ENCODE data around the gene CIDEC. TPM values are rescaled to one million over a fixed set of nuclear protein-coding genes. Genes with fewer than 3 reads are reported as not detected.
A peak's percentile ranks its signal among the peaks of the same experiment; 100 is the strongest.
"Not testable (repeated sequence)": the region's sequence is repeated elsewhere in the genome, so short reads cannot be mapped to it uniquely, and the experiment has no call there.

The CIDEC gene
- total RNA-seq, 2 donors from 2014 or later: 0.65 TPM; not detected in 1

DNA sequence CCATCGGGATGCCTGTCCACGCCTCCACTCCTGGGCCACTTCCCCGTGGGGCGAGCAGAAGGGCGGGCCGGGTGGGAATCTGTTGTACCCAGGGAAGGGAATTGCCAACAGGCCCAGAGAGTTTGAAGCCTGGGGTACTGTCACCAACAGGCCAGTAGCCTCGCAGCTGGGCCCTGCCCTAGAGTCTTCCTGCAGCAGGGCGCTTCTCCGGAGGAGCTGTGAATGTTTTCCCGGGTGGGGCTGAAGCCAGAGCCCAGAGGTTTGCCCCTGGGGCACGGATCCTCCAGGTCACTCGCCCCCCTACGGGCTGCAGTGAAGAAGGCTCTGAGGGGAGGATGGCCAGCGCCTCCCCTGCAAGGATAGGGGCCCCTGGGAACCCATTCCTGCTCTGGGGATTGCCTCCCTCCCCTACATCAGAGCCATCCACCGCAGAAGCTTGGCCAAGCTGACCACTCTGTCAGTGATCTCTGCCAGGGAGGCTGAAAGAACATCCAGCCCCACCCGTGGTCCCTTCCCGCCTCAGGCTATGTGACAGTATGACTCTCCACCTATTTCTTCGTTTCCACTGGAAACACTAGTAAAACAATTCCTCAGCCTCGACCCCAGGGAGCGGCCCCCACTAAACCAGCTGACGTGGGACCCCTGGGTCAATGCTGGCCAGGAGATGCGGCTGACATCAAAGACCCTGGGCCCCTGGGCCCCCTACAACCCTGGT, 16.8 kb downstream of the CIDEC start:
- H3K4me3 Mint-ChIP-seq: peak overlapping the region in 1 of 2 donors; percentile 32
- H3K36me3 Mint-ChIP-seq (ENCODE audit: insufficient read depth in 2 of 2): no peaks in the 10 kb centered on the region
- H3K9me3 Mint-ChIP-seq: no peaks in the 10 kb centered on the region
- no peak for ATAC-seq (replicated peaks in 1 of 2)
- H3K27ac Mint-ChIP-seq: no peak overlapping the region
- H3K27me3 Mint-ChIP-seq (ENCODE audit: low read depth): no peaks in the 10 kb centered on the region
- no peaks in the 10 kb centered on the region for H3K4me1 Mint-ChIP-seq (ENCODE audit: low read depth)
- DNase-seq: no peak

GRCh38 chr3:9862391-9863057, 17.5 kb downstream of the CIDEC start:
- Mint-ChIP-seq H3K27ac (no peak overlapping the region), H3K4me3 (peak overlapping the region; percentile 25 to 56), H3K36me3 (ENCODE audit: insufficient read depth in 2 of 2) (no peaks in the 10 kb centered on the region), H3K4me1 (ENCODE audit: low read depth) (no peaks in the 10 kb centered on the region), H3K27me3 (ENCODE audit: low read depth) (no peaks in the 10 kb centered on the region), H3K9me3 (no peaks in the 10 kb centered on the region)
- DNase-seq: peak; percentile 40 to 51
- ATAC-seq (replicated peaks in 1 of 2): peak; percentile 88 to 89

DNA sequence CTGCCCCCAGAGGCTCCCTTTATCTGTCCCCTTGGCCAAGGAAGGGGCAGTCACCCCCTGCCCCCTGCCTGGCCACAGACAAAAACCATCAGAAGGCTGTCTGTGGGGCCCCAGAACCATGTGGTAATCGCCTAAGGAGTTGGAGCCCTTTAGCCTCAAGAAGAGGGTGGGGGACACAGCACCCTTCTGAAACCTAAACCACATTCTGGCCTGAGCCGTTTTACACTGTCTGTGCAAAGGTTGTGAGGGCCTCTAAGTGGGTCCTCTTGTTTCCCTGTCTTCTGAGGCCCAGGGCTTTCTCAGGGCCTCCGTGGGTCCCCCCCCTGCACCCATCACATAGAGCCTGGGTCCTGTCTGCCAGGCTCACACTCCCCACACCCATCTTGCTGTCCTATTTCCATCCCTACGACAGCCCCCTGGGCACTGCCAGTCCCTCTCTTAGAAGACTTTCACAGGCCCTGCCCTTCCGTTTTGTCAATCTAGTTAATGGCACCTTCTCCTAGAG, 18.4 kb downstream of the CIDEC start:
- ATAC-seq (replicated peaks in 1 of 2) (no peak), DNase-seq (no peak)
- Mint-ChIP-seq H3K9me3 (no peaks in the 10 kb centered on the region), H3K27ac (no peak overlapping the region), H3K36me3 (ENCODE audit: insufficient read depth in 2 of 2) (no peaks in the 10 kb centered on the region), H3K4me1 (ENCODE audit: low read depth) (no peaks in the 10 kb centered on the region), H3K4me3 (no peak overlapping the region), H3K27me3 (ENCODE audit: low read depth) (no peaks in the 10 kb centered on the region)

DNA sequence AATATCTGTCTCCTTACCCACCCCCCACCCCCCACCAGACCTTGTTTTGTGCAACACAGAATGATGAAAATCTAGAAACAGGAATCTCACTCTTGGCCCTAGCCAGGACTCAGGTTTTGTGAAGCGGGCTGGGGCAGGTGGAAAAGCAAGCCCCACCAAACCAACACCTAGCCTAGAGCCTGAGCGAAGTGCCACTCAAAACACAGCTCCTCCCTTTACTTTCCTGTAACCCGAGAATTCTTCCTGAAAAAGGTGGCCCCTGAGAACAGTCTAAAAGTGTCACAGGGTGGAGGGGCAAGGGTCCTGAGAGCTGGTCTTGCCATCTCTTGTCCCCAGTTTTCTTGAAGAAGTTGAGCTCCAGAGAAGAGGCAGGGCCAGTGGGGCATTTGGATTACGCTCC, 18.9 kb downstream of the CIDEC start:
- no peaks in the 10 kb centered on the region for H3K27me3 Mint-ChIP-seq (ENCODE audit: low read depth)
- H3K4me3 Mint-ChIP-seq: no peak overlapping the region
- DNase-seq (no peak), ATAC-seq (replicated peaks in 1 of 2) (no peak)
- H3K27ac Mint-ChIP-seq: no peak overlapping the region
- H3K36me3 Mint-ChIP-seq (ENCODE audit: insufficient read depth in 2 of 2): no peaks in the 10 kb centered on the region
- H3K9me3 Mint-ChIP-seq: no peaks in the 10 kb centered on the region
- no peaks in the 10 kb centered on the region for H3K4me1 Mint-ChIP-seq (ENCODE audit: low read depth)

- Mint-ChIP-seq H3K4me1 (ENCODE audit: low read depth) (no peaks in the 10 kb centered on the region), H3K4me3 (no peak overlapping the region), H3K9me3 (no peaks in the 10 kb centered on the region), H3K27ac (no peak overlapping the region), H3K36me3 (ENCODE audit: insufficient read depth in 2 of 2) (no peaks in the 10 kb centered on the region), H3K27me3 (ENCODE audit: low read depth) (no peaks in the 10 kb centered on the region)
- DNase-seq (no peak), ATAC-seq (replicated peaks in 1 of 2) (no peak)
Measured at GRCh38 chr3:9859530-9860025, 20.5 kb downstream of the CIDEC start.

GRCh38 chr3:9855594-9855993, 24.5 kb downstream of the CIDEC start:
- H3K9me3 Mint-ChIP-seq: no peaks in the 10 kb centered on the region
- no peak for ATAC-seq (replicated peaks in 1 of 2)
- DNase-seq: no peak
- H3K27ac Mint-ChIP-seq: no peak overlapping the region
- H3K27me3 Mint-ChIP-seq (ENCODE audit: low read depth): no peaks in the 10 kb centered on the region
- no peaks in the 10 kb centered on the region for H3K36me3 Mint-ChIP-seq (ENCODE audit: insufficient read depth in 2 of 2)
- H3K4me3 Mint-ChIP-seq: no peak overlapping the region
- peaks cover 5% of the 10 kb centered on the region for H3K4me1 Mint-ChIP-seq (ENCODE audit: low read depth)

DNA sequence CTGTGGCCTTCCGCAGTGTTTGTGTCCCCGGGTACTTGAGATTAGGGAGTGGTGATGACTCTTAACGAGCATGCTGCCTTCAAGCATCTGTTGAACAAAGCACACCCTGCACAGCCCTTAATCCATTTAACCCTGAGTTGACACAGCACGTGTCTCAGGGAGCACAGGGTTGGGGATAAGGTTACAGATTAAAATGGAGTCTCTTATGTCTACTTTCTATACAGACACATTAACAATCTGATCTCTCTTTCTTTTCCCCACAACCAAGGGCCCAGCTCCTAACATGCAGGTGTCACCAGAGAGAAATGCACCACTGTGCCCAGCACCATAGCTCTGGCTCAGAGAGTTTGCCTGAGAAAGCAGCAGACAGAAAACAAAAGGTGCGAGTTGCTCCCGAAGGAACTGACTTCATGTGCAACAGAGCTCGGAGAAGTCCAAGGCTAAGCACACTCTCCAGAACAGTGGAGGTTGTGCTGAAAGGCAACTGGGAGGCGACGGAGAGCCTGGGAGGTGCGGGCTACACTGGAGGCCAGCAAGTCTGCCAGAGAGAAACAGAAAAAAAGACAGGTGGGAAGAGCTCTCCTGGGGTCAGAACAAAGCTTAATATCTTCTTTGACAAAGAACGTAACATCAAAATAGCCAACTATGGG, 25.6 kb downstream of the CIDEC start:
- H3K36me3 Mint-ChIP-seq (ENCODE audit: insufficient read depth in 2 of 2); H3K27ac Mint-ChIP-seq; H3K27me3 Mint-ChIP-seq (ENCODE audit: low read depth); H3K4me3 Mint-ChIP-seq; ATAC-seq (replicated peaks in 1 of 2); DNase-seq; H3K4me1 Mint-ChIP-seq (ENCODE audit: low read depth); H3K9me3 Mint-ChIP-seq: not testable (repeated sequence)

GRCh38 chr3:9852528-9852927, 27.5 kb downstream of the CIDEC start:
- ATAC-seq (replicated peaks in 1 of 2) (no peak), DNase-seq (no peak)
- Mint-ChIP-seq H3K9me3 (no peaks in the 10 kb centered on the region), H3K27ac (no peak overlapping the region), H3K4me1 (ENCODE audit: low read depth) (peaks cover 5% of the 10 kb centered on the region), H3K4me3 (no peak overlapping the region), H3K36me3 (ENCODE audit: insufficient read depth in 2 of 2) (no peaks in the 10 kb centered on the region), H3K27me3 (ENCODE audit: low read depth) (no peaks in the 10 kb centered on the region)

DNA sequence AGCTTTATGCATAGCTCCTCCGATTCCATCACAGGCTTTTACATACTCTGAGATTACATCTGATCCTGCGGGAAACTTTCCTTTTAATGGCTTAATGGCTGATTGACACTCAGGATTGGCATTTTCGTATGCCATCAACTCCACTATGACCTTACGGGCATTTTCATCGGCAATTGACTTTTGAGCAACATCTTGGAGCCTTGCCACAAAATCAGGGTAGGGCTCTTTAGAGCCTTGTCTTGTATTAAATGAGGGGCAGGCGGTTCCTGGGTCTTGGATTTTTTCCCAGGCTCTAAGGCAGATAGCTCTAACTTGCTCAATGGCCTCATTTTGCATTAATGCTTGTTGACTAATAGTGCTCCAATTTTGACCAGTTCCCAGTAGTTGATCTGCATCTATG, 28.1 kb downstream of the CIDEC start:
- H3K4me3 Mint-ChIP-seq; DNase-seq; ATAC-seq (replicated peaks in 1 of 2); H3K27ac Mint-ChIP-seq; H3K36me3 Mint-ChIP-seq (ENCODE audit: insufficient read depth in 2 of 2); H3K27me3 Mint-ChIP-seq (ENCODE audit: low read depth); H3K9me3 Mint-ChIP-seq; H3K4me1 Mint-ChIP-seq (ENCODE audit: low read depth): not testable (repeated sequence)

DNA sequence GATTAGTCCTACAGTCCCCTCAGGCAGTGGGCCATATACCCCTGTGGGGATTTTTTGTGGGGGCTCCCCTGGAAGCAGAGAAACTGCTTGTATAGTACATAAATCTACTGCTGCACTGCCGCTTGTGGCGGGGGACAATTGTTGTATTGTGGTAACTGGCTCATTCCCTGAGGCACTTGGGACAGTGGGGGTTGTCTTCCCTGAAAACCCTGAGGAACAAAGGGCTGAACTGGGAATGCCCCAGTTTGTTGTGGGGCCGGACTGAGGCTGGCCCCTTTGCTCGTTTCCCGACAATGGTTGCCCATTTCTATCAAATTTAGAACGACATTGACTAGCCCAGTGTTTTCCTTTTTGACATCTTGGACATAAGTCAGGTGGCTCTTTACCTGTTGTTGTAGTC, 28.7 kb downstream of the CIDEC start:
- H3K9me3 Mint-ChIP-seq; ATAC-seq (replicated peaks in 1 of 2): not testable (repeated sequence)

GRCh38 chr3:9848860-9849259, 31.2 kb downstream of the CIDEC start:
- Mint-ChIP-seq H3K27ac (peak overlapping the region; percentile 73), H3K4me1 (ENCODE audit: low read depth) (peaks cover 20% of the 10 kb centered on the region)
- not testable (repeated sequence) for ATAC-seq (replicated peaks in 1 of 2); H3K27me3 Mint-ChIP-seq (ENCODE audit: low read depth); H3K36me3 Mint-ChIP-seq (ENCODE audit: insufficient read depth in 2 of 2); H3K9me3 Mint-ChIP-seq; DNase-seq; H3K4me3 Mint-ChIP-seq

More for the DNA sequence above, 28.7 kb downstream of the CIDEC start:
- H3K36me3 Mint-ChIP-seq (ENCODE audit: insufficient read depth in 2 of 2); DNase-seq; H3K4me3 Mint-ChIP-seq; H3K4me1 Mint-ChIP-seq (ENCODE audit: low read depth); H3K27ac Mint-ChIP-seq; H3K27me3 Mint-ChIP-seq (ENCODE audit: low read depth): not testable (repeated sequence)

GRCh38 chr3:9847870-9848269, 32.2 kb downstream of the CIDEC start:
- not testable (repeated sequence) for H3K27me3 Mint-ChIP-seq (ENCODE audit: low read depth); H3K9me3 Mint-ChIP-seq; H3K4me3 Mint-ChIP-seq; H3K27ac Mint-ChIP-seq; ATAC-seq (replicated peaks in 1 of 2); DNase-seq; H3K36me3 Mint-ChIP-seq (ENCODE audit: insufficient read depth in 2 of 2)
- H3K4me1 Mint-ChIP-seq (ENCODE audit: low read depth): peaks cover 25% of the 10 kb centered on the region

GRCh38 chr3:9846931-9847488, 33.0 kb downstream of the CIDEC start:
- no peak for ATAC-seq (replicated peaks in 1 of 2)
- Mint-ChIP-seq H3K27ac (no peak overlapping the region), H3K36me3 (ENCODE audit: insufficient read depth in 2 of 2) (peaks cover 0 to 6% of the 10 kb centered on the region in 2 donors), H3K9me3 (no peaks in the 10 kb centered on the region), H3K4me1 (ENCODE audit: low read depth) (peaks cover 34% of the 10 kb centered on the region), H3K4me3 (no peak overlapping the region), H3K27me3 (ENCODE audit: low read depth) (no peaks in the 10 kb centered on the region)
- no peak for DNase-seq

Data from activated T-cell treated with anti-CD3 and anti-CD28 coated beads, Interleukin-2, amount 50 U/mL, for 72 hours (primary cell).